Natural killer cell (primary cell): ENCODE measurements around the gene SLC43A3. TPM values are rescaled to one million over a fixed set of nuclear protein-coding genes. Genes with fewer than 3 reads are reported as not detected.

Source experiments
- ATAC-seq, 3 donors: fragments of 150-1000 bp in 2 of 3; fragments of 200-7000 bp in 1 of 3; cut with Tn5 transposase; 1 replicate in 1 of 3; 2 replicates in 2 of 3; pipeline ENCODE4 v1.10.0; 2021; ENCODE audit warnings: mild to moderate bottlenecking in 2 of 3, moderate library complexity in 2 of 3
- DNase-seq, 2 donors: peaks; one replicate each; pipeline versions ENCODE4 v3.0.0 to v3.0.0-alpha.2; 2013 to 2021; ENCODE audit warnings: mixed read lengths in 1 of 2
- H3K27ac ChIP-seq: one replicate; pipeline ENCODE4 v1.5.1; 2013; ENCODE audit warnings: mild to moderate bottlenecking, low read length
- H3K27me3 ChIP-seq: one replicate; pipeline ENCODE4 v1.6.1; 2013; ENCODE audit warnings: low read length; ENCODE audit not compliant: control insufficient read depth, insufficient read depth
- H3K36me3 ChIP-seq: one replicate; pipeline ENCODE4 v1.6.1; 2013; ENCODE audit warnings: low read length; ENCODE audit not compliant: control insufficient read depth, insufficient read depth
- H3K4me1 ChIP-seq: one replicate; pipeline ENCODE4 v1.6.1; 2013; ENCODE audit warnings: low read length; ENCODE audit not compliant: control insufficient read depth, insufficient read depth
- H3K4me3 ChIP-seq: one replicate; pipeline ENCODE4 v1.5.1; 2013; ENCODE audit warnings: low read length
- H3K9me3 ChIP-seq: one replicate; pipeline ENCODE4 v1.6.1; 2013; ENCODE audit warnings: low read length; ENCODE audit not compliant: control insufficient read depth, insufficient read depth
- H3K27ac Mint-ChIP-seq, 2 donors: one replicate each; pipeline ENCODE4 v1.8.0; 2022; ENCODE audit warnings: mild to moderate bottlenecking in 2 of 2, mixed read lengths in 2 of 2, moderate library complexity in 1 of 2
- H3K27me3 Mint-ChIP-seq, 2 donors: one replicate each; pipeline ENCODE4 v1.8.0; 2022; ENCODE audit warnings: low read depth in 2 of 2, mixed read lengths in 2 of 2
- H3K36me3 Mint-ChIP-seq: one replicate; pipeline ENCODE4 v1.8.0; 2022; ENCODE audit warnings: mixed read lengths
- H3K4me1 Mint-ChIP-seq, 2 donors: one replicate each; pipeline ENCODE4 v1.8.0; 2022; ENCODE audit warnings: mixed read lengths in 2 of 2
- H3K4me3 Mint-ChIP-seq: one replicate; pipeline ENCODE4 v1.8.0; 2022; ENCODE audit warnings: mild to moderate bottlenecking, moderate library complexity, mixed read lengths
- H3K9me3 Mint-ChIP-seq, 2 donors: one replicate each; pipeline ENCODE4 v1.8.0; 2022; ENCODE audit warnings: mixed read lengths in 2 of 2
- CTCF ChIP-seq: fragments of 200-600 bp; IDR thresholded peaks from one replicate; pipeline ENCODE4 v1.8.0; 2022; ENCODE audit warnings: antibody characterized with exemption
- WGBS: methylation state at CpG from one replicate; pipeline ENCODE4 v1.1.7; 2013; ENCODE audit warnings: missing lambda C conversion rate; ENCODE audit not compliant: insufficient coverage; 5-methylcytosine and 5-hydroxymethylcytosine counted together
- intact Hi-C: fragments of 100-400 bp; cut with micrococcal nuclease; formaldehyde crosslinking; loops from one replicate; pipeline ENCODE4 v1.14.2; 2022
- total RNA-seq, 4 donors: library from RNA; stranded (reverse); fragments of 120-200 nt in 1 of 4; gene quantifications; one replicate each; pipeline versions ENCODE4 v1.2.3 to v1.2.4, GENCODE V29; 2013 to 2022

SLC43A3 gene
- total RNA-seq, 3 donors from 2014 or later (not counting 1 experiment from before 2014, with no cell fraction given): 17.0 to 22.2 (median 20.7) TPM

GRCh38 chr11:57376095-57377090, 50.5 kb downstream of the SLC43A3 start:
- WGBS: 70% methylated on average over 25 of the region's 26 CpGs
- intact Hi-C loops: no loop called here

DNA sequence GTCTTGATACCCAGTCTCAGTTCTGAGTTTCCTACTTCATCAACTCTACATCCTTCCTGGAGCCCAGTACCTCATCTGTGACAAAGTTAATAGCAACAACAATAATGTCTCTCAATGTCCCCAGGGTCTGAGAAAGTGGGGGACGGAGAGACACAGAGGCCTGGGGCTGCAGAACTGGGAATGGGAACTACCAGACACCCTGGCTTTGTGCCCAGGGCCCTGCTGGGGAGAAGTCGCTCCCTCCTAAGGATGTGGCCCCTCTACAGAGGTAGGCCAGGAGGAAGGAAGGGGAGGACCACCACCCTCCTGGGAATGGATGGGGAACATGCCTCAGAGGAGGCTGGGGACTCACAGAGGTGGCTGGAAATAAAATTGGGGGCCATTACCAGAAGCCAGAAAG, 51.4 kb downstream of the SLC43A3 start:
- H3K9me3 ChIP-seq: no peaks in the 10 kb centered on the region
- H3K36me3 ChIP-seq: no peaks in the 10 kb centered on the region
- H3K4me3 ChIP-seq: no peak overlapping the region
- TF ChIP-seq CTCF: no peak
- Mint-ChIP-seq H3K9me3 (no peaks in the 10 kb centered on the region), H3K4me3 (no peak overlapping the region), H3K4me1 (no peaks in the 10 kb centered on the region), H3K27ac (no peak overlapping the region), H3K27me3 (peaks cover 7 to 15% of the 10 kb centered on the region in 2 donors), H3K36me3 (no peaks in the 10 kb centered on the region)
- ATAC-seq: no peak
- H3K27me3 ChIP-seq: no peaks in the 10 kb centered on the region
- intact Hi-C loops: no loop called here
- no peak overlapping the region for H3K27ac ChIP-seq
- H3K4me1 ChIP-seq: no peaks in the 10 kb centered on the region
- WGBS: 48% methylated on average over 2 of the region's 2 CpGs
- DNase-seq: no peak

More at GRCh38 chr11:57376095-57377090, 50.5 kb downstream of the SLC43A3 start:
- Histone ChIP-seq H3K9me3 (no peaks in the 10 kb centered on the region), H3K36me3 (no peaks in the 10 kb centered on the region), H3K4me3 (no peak overlapping the region), H3K4me1 (no peaks in the 10 kb centered on the region), H3K27me3 (no peaks in the 10 kb centered on the region), H3K27ac (no peak overlapping the region)
- Mint-ChIP-seq H3K4me1 (no peaks in the 10 kb centered on the region), H3K27ac (no peak overlapping the region), H3K9me3 (no peaks in the 10 kb centered on the region), H3K27me3 (peaks cover 7 to 15% of the 10 kb centered on the region in 2 donors), H3K36me3 (no peaks in the 10 kb centered on the region), H3K4me3 (no peak overlapping the region)
- no peak for TF ChIP-seq CTCF
- no peak for ATAC-seq
- no peak for DNase-seq

DNA sequence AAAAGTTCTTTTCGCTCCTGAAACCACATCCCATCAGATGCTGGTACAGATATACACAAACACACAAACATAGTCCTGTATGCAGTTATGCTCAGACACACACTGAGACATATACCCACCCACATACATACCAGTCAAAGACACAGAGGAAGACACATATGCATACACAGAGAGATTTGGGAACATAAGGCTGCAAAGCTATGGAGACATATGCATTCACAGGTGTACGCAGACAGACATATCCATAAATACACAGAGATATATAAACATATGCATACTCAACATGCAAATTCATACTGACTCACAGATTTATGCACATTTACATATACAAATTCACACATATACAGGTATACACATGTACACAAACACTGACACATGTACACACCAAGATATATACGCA, 52.0 kb downstream of the SLC43A3 start:
- Mint-ChIP-seq H3K27ac (no peak overlapping the region), H3K4me1 (no peaks in the 10 kb centered on the region), H3K36me3 (no peaks in the 10 kb centered on the region), H3K27me3 (peaks cover 7 to 15% of the 10 kb centered on the region in 2 donors), H3K9me3 (no peaks in the 10 kb centered on the region), H3K4me3 (no peak overlapping the region)
- 94% methylated on average over 3 of the region's 3 CpGs for WGBS
- H3K9me3 ChIP-seq: no peaks in the 10 kb centered on the region
- no peak for TF ChIP-seq CTCF
- intact Hi-C loops: no loop called here
- ATAC-seq (no peak), DNase-seq (no peak)
- H3K36me3 ChIP-seq: no peaks in the 10 kb centered on the region
- H3K27ac ChIP-seq: no peak overlapping the region
- H3K4me1 ChIP-seq: no peaks in the 10 kb centered on the region
- no peaks in the 10 kb centered on the region for H3K27me3 ChIP-seq
- H3K4me3 ChIP-seq: no peak overlapping the region
